ENCODE data around the gene DVL1.

The DVL1 gene

DNA sequence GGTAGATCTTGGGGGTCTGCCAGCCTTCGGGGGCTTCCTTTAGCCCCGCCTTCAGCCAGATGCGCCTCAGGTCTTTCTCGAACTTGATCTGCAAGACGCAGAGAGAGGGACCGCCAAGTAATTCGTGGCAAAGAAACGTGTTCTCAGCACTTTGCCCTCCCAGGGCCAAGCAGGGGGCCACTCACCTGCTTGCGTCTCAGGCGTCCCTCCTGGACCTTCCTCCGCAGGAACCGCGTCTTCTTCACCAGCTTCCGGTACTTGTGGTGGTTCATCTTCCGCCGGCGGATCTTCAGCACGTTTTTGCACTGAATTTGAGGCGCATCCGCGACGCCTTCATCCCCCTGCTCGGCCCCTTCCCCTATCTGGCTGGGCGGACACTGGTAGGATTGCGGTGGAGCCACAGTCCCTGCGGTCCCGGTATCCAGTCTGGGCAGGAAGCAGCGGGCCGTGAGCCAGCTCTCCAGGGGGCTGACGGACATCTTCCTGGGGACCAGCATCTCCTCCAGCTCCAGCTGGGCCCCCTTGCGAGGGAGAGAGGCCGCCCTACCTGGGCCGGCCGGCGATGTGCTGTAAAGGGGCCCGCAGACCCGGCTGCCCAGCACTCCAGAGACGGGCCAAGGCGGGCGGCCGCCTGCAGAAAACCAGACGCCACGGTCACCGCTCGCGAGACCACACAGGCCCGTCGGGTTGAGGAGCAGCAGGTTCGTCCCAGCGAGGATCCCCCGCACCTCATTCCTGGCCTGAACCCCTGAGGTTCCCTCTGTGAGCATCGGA is 24.8 kb upstream of the DVL1 start:
- TF ChIP-seq TAF1 (IDR thresholded peaks at IDR 0.05; ENCODE audit: low read depth): no peak

DNA sequence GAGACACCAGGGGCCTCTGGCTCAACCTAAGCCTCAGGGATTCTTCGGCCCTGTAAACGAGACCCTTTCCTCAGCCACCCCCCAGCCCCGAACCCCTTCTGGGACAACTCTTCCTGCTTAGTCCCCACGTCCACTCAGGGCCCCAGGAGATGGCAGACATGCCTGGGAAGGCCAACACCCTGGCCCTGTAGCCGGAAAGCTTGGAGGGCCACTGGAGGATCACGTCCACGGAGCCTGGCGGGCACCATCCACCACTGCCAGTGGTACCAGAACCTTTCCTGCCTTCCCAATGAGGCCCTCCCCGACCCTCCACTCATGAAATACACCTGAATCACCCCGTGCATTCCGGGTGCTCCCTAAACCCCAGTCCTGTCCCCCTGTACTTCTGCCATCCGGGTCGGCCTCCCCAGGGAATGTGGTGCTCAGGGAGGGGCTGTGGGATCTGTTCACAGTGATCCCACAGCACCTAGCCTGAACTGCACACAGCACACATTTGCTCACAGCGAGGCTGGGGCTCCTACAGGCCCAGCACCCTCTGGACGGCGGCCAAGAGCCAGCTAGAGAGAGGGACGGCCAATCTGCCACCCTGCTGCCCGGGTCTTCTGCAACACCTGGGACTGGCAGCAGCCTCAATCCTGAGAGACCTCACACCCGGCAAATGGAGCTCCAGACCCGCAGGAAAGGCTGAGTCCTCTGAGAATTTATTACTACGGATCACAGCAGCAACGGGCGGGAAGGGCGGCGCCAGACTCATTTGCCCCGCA is 24.0 kb upstream of the DVL1 start:
- TF ChIP-seq, protein P1, sequence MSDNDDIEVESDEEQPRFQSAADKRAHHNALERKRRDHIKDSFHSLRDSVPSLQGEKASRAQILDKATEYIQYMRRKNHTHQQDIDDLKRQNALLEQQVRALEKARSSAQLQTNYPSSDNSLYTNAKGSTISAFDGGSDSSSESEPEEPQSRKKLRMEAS (IDR thresholded peaks at IDR 0.05): no peak
- TF ChIP-seq TCF12 (IDR thresholded peaks at IDR 0.05; ENCODE audit: low read depth) (no peak), TAF1 (IDR thresholded peaks at IDR 0.05; ENCODE audit: low read depth) (no peak), EP300 (IDR thresholded peaks at IDR 0.05; ENCODE audit: borderline replicate concordance) (no peak), TEAD4 (IDR thresholded peaks at IDR 0.05) (no peak), YY1 (IDR thresholded peaks at IDR 0.05; ENCODE audit: low read depth) (no peak), NFIC (IDR thresholded peaks at IDR 0.05) (no peak)
- TF ChIP-seq, protein P2, sequence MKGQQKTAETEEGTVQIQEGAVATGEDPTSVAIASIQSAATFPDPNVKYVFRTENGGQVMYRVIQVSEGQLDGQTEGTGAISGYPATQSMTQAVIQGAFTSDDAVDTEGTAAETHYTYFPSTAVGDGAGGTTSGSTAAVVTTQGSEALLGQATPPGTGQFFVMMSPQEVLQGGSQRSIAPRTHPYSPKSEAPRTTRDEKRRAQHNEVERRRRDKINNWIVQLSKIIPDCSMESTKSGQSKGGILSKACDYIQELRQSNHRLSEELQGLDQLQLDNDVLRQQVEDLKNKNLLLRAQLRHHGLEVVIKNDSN (IDR thresholded peaks at IDR 0.05): no peak
- TF ChIP-seq, protein P3, sequence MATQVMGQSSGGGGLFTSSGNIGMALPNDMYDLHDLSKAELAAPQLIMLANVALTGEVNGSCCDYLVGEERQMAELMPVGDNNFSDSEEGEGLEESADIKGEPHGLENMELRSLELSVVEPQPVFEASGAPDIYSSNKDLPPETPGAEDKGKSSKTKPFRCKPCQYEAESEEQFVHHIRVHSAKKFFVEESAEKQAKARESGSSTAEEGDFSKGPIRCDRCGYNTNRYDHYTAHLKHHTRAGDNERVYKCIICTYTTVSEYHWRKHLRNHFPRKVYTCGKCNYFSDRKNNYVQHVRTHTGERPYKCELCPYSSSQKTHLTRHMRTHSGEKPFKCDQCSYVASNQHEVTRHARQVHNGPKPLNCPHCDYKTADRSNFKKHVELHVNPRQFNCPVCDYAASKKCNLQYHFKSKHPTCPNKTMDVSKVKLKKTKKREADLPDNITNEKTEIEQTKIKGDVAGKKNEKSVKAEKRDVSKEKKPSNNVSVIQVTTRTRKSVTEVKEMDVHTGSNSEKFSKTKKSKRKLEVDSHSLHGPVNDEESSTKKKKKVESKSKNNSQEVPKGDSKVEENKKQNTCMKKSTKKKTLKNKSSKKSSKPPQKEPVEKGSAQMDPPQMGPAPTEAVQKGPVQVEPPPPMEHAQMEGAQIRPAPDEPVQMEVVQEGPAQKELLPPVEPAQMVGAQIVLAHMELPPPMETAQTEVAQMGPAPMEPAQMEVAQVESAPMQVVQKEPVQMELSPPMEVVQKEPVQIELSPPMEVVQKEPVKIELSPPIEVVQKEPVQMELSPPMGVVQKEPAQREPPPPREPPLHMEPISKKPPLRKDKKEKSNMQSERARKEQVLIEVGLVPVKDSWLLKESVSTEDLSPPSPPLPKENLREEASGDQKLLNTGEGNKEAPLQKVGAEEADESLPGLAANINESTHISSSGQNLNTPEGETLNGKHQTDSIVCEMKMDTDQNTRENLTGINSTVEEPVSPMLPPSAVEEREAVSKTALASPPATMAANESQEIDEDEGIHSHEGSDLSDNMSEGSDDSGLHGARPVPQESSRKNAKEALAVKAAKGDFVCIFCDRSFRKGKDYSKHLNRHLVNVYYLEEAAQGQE (IDR thresholded peaks at IDR 0.05; ENCODE audit: low read depth): no peak

DNA sequence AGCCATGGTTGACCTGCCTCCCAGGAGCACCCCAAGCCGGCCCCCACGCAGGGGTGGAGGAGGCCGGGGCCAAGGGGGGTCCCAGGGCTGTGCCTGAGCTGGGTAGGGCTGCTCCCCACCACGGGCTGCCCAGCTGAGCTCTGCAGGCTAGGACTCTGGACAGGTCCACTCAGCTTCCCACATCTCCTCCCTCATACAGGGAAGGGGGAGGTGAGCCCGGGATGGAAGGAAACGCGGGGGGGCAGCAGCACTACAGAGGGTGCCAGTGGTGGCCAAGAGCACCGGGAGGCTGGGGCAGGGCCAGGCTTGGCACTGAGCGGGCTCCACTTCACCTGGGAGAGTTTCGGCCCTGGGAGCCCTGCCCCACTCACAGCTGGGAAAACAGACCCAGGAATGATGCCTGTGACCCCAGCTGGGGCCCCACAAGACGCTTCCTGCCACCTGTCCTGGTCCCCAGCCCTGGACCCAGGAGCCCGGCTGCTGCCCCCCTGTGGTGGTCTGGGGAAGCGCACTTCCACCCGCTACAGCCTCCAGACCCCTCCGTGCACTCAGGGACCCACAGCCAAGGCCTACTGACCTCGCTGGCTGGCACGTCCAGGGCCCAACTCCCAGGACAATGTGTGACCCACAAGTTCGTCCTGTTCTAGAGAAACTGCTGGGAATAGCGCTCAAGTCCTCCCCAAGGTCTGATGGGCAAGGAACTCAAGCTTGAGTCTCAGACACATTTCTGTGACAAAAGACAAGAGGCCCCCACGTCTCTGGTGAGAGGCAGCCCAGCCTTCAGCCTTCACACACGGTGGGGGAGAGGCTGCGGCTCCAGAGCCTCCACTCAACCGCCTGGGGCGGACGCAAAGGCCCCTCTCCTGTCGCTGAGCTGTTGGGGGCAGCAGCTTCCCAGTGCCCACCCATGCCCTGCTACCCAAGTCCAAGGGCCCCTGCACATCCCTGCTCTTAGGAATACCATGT is 22.8 kb upstream of the DVL1 start:
- TF ChIP-seq EGR1 (IDR thresholded peaks at IDR 0.05): no peak
- peak; percentile 48; the same call in 1 of the 2 replicates for TF ChIP-seq RAD21 (IDR thresholded peaks at IDR 0.05; ENCODE audit: low read depth)

DNA sequence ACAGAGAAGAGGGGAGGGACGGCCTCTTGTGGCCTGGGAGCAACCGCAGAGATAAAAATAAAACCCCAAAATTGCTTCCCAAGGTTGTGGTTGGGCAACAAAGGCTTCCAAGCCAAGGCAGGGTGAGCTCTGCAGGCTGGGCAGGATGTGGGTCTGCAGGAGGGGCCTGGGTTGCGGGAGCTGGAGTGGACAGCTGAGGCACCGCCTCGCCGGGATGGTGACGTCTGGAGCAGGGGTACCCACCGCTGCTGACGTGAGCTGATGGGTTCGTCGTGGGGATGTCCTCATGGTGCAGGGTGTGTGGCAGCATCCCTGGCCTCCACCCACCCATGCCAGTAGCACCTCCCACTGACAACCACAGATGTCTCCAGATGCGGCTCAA is 22.1 kb upstream of the DVL1 start:
- TF ChIP-seq, protein P2 (IDR thresholded peaks at IDR 0.05): no peak
- TF ChIP-seq RAD21 (IDR thresholded peaks at IDR 0.05; ENCODE audit: low read depth): no peak
- TF ChIP-seq, protein P1 (IDR thresholded peaks at IDR 0.05): no peak
- TF ChIP-seq NFIC (IDR thresholded peaks at IDR 0.05): no peak
- TF ChIP-seq, protein P3 (IDR thresholded peaks at IDR 0.05; ENCODE audit: low read depth): no peak
- TF ChIP-seq YY1 (IDR thresholded peaks at IDR 0.05; ENCODE audit: low read depth): no peak
- TF ChIP-seq ZBTB7A (IDR thresholded peaks at IDR 0.05; ENCODE audit: low read depth): no peak
- TF ChIP-seq CREB1 (IDR thresholded peaks at IDR 0.05; ENCODE audit: low read depth): no peak
- no peak for TF ChIP-seq EP300 (IDR thresholded peaks at IDR 0.05; ENCODE audit: borderline replicate concordance)
- TF ChIP-seq TCF12 (IDR thresholded peaks at IDR 0.05; ENCODE audit: low read depth): no peak
- no peak for TF ChIP-seq TEAD4 (IDR thresholded peaks at IDR 0.05)
- TF ChIP-seq TAF1 (IDR thresholded peaks at IDR 0.05; ENCODE audit: low read depth): no peak
- no peak for TF ChIP-seq CEBPB (IDR thresholded peaks at IDR 0.05)

DNA sequence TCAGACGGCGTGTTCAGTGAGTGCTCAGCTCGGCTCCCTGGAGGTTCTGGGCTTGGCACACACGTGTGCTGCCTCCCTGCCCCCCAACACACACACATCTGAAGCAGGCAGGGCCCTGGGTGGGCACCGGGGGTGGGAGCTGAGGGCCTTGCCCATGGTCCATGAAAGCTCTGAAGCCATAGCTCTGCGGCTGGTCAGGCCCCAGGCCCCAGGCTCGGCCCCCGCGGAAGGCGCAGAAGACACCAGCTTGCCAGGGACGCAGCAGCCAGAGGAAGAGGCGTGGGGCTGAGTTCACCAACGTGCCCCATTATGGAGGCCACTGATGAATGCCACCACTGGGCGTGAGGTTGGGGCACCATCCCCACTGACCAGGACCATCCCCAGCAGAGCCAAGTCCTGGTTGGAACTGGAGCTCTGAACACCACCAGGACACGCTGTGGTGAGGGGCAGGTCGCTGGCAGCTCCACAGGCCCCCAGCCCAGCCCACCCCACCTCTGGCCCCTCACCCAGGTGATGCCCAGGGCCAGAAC is 21.6 kb upstream of the DVL1 start:
- TF ChIP-seq TCF12 (IDR thresholded peaks at IDR 0.05; ENCODE audit: low read depth) (no peak), EP300 (IDR thresholded peaks at IDR 0.05; ENCODE audit: borderline replicate concordance) (no peak), TAF1 (IDR thresholded peaks at IDR 0.05; ENCODE audit: low read depth) (no peak), TEAD4 (IDR thresholded peaks at IDR 0.05) (no peak), YY1 (IDR thresholded peaks at IDR 0.05; ENCODE audit: low read depth) (no peak), RAD21 (IDR thresholded peaks at IDR 0.05; ENCODE audit: low read depth) (no peak), CREB1 (IDR thresholded peaks at IDR 0.05; ENCODE audit: low read depth) (no peak), NFIC (IDR thresholded peaks at IDR 0.05) (no peak), FOXM1 (IDR thresholded peaks at IDR 0.05; ENCODE audit: borderline replicate concordance, low read depth) (no peak), CEBPB (IDR thresholded peaks at IDR 0.05) (no peak), ZBTB7A (IDR thresholded peaks at IDR 0.05; ENCODE audit: low read depth) (no peak), EGR1 (IDR thresholded peaks at IDR 0.05) (no peak)
- TF ChIP-seq, protein P1 (IDR thresholded peaks at IDR 0.05): no peak
- TF ChIP-seq, protein P3 (IDR thresholded peaks at IDR 0.05; ENCODE audit: low read depth): no peak
- TF ChIP-seq, protein P2 (IDR thresholded peaks at IDR 0.05): no peak

Measured in Ishikawa (cell line).